GM18499 (cell line): ENCODE results near the gene DMRTB1.

Source experiments
- ATAC-seq: cut with Tn5 transposase; IDR thresholded peaks from one replicate; pipeline ENCODE4 v1.9.1; 2021; ENCODE audit warnings: moderate number of reproducible peaks; ENCODE audit not compliant: insufficient read depth, unreplicated experiment

DMRTB1 gene

DNA sequence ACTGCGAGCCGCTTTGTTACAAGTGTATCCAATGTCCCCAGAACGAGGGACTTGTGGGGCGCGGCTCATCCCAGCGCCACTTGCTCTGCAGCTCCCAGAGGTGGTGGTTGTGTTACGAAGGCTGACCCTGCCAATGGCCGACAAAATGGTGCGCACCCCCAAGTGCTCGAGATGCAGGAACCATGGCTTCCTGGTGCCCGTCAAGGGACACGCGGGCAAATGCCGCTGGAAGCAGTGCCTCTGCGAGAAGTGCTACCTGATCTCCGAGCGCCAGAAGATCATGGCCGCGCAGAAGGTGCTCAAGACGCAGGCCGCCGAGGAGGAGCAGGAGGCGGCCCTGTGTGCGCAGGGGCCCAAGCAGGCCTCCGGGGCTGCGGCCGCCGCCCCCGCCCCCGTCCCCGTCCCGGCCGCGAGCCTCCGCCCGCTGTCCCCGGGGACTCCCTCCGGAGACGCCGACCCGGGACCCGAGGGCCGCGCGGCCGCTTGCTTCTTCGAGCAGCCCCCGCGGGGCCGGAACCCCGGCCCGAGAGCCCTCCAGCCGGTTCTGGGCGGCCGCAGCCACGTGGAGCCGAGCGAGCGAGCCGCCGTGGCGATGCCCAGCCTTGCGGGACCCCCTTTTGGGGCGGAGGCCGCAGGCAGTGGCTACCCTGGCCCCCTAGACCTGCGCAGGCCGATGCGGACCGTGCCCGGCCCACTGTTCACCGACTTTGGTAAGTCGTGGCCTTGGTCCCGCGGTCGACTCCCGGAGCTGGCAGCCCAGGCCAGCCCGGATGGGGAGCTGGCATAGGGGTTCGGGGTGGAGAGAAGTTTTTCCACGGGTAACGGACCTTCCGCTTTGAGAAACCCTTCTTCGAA lies at the start of gene DMRTB1:
Gene DMRTB1, plus strand, starts transcription at position 79 of the 855 bp plus-strand sequence. Its CDS starts 55 bp downstream, at position 134.
- ATAC-seq: no peak

DNA sequence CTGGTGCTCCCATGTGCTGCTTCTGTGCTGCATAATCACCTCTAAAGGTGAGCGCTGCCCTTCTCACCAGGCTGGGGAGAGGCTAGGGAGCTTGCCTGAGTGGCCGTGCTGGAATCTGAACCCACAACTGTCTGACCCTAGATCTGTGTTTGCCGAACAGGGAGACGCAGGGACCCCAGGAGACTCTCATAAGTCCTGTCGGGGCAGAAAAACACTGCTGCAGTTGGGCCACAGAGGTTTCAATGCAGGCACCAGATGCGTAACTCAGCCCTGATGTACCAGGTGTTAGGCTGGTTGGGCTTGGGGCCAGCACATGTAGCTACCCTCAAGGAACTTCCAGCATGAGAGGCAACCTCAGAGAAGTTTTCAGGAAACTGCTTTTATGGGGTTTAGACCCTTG lies 49.5 kb upstream of the DMRTB1 start:
- ATAC-seq: no peak

DNA sequence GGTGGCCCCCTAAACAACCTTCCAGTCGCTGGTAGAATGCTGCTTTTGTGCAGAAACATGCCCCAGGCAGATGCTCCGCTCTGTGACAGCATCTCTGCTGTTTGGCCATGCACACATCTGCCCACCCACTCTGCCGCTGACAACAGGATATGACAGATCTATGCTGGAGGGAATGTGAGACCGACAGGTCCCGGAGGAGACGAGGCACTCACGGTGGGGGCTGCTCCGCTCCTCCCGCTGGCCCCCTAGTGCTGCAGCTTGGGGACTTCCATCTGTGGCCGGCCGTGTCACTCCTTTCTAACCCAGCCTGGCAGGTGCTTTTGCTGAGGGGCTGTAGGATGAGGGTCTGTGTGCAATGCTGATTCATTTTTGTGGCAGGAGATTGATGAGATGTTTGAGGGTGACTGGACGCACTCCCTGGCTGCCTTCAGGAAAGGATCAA lies 49.1 kb upstream of the DMRTB1 start:
- no peak for ATAC-seq

DNA sequence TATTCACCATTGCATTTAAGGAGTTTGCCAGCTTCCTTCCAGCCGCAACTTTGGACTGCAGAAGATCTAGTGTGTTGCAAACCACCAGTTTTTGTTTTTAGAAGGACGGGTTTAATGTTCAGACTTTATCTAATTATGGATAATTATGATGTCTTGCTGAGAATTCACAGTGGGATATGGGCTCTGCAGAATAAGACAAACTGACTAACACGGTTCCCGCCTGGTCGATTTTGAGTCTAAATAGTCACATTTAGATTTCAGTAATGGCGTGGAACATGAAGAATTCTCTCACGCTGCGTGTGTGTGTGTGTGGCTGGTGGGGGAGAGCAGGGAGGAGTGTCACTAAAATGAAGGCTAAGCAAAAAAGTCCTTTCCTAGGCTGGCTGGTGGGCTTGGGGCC lies 48.5 kb upstream of the DMRTB1 start:
- ATAC-seq: no peak

DNA sequence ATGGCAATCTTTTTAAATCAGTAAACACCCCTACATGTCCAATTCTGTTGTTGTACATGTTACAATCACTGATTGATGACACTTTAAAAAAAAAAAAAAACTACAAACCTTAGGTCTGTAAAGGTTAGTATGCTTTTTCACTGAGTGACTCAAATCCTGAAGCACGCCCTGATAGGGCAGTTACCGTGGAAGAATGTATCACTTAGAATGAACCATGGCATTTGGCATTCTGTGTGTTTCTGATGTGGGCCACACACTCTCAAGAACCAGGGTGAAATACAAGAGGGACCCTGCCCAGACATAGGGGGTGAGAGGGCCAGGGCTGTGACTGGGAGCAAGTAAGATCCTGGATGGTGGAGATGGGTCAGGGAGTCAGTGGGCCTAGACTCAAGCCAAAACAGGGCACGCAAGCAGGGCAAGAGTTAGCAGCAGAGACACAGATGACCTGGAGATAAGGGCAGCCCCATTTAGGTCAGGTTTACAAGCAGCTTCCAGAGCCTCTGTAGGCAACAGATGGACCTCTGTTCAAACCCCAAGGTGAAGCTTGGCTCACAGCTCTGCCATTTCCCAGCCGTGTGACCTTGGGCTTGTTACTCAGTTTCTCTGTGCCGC lies 47.6 kb upstream of the DMRTB1 start:
- no peak for ATAC-seq

DNA sequence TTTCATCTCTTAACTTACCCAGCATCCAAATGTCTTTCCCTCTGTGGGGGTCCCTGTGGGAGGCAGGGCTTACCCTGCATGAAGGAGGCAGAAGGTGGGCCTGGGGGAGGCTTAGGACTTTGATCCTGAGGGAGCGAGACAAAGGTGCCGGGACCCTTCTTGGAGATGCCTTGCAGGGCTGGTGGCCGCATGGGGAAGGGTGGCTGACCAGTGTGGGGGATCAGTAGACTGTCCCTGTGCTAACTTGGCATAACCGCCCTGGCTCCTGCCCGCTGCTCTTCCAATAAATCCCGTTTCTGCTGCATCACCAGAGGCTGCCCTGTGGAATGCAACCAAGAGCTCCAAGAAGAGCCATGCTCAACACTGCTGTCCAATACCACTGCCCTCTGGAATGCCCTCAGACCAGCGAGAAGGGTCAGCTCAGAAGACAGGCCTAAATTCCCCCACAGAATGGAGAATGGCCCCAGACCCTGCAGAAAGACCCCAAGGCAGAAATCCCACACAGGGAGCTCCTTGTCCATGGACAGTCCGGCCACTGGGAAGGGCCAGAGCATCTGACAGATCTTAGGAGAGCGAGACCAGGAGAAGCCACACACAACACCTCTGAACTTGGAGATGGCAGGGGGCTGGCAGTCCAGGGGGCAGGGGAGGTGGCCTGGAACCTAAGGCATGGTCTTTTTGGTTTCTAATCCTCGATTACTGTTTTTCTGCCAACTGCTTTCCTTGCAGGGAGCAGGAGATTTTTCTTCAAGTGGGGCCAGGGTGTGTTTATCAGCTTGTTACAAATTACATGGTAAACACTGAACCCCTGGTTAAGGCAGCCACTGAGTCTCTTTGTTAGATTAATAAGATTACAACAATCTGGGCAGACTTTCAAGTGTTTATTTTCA lies 46.7 kb upstream of the DMRTB1 start:
- ATAC-seq: no peak

DNA sequence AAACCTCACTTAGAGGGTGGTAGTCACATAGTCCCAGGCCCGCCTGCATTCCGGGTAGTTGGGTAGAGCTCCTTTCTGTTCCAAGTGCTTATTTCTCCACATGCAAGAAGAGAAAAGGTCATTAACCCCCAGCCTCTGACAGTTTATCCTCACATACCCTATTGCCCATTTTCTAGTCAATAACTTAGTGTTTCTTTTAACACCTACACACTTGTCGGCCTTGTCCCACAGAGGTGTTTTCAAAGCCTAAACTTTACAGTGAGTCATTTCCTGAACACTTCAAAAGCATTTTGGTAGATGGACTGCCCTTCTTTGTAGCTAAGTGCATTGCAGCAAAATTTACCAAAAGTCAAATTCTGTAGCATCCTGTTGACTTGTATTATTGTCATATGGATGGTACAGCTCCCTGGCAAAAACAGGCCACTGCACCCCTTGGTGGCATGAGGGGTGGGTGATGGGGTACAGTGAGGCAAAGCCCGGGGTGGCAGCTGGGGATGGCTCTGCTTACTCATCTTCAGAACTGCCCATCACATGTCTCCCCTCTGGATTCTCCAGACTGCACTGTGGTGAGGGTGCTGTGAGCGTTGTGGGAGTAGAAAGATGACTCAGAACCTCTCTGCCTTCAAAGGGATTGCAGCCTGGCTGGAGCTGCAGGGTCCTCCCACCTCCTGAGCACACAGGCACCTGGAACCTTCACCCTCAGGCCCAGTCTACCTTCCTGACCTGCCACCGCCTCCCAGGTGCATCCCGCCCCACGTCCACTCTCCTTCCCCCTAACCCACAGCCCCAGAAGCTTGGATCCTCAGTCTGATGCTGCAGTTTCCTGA lies 45.8 kb upstream of the DMRTB1 start:
- no peak for ATAC-seq

DNA sequence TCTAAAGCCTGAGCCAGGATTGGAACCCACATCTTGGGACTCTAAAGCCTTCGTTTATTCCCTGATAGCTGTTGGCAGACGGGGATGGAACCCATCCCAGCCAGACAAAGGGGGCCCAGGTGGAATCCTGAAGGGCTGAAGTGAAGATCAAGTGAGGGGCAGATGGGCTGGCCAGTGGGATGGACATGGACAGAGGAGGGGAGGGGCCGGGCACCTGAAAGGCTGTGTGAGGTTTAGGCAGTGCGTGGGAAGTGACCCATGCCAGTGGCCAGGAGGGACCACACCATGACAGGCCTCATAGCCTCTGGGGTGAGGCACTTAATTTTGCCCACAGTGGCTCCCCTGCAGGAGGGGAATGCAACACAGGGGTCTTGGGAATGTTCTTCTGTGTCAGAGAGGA lies 44.6 kb upstream of the DMRTB1 start:
- no peak for ATAC-seq

DNA sequence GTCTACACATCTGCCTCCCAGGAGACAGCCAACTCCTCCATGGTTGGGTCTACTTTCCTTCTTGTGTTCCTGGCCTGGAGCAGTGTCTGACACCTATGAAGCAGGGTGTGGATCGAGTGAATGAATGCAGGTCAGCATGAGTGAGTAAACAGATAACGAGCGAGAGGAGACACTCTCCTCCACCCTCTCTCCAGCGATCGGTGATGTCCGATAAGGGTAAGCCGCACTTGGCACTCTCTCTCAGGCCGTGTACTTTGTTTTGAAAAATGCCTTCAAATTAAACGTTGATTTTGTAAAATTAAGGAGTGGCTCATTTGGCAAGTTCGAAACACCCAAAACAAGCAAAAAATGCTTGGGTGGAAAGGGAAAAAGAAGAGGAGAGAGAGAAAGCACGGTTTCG lies 43.8 kb upstream of the DMRTB1 start:
- ATAC-seq: no peak

DNA sequence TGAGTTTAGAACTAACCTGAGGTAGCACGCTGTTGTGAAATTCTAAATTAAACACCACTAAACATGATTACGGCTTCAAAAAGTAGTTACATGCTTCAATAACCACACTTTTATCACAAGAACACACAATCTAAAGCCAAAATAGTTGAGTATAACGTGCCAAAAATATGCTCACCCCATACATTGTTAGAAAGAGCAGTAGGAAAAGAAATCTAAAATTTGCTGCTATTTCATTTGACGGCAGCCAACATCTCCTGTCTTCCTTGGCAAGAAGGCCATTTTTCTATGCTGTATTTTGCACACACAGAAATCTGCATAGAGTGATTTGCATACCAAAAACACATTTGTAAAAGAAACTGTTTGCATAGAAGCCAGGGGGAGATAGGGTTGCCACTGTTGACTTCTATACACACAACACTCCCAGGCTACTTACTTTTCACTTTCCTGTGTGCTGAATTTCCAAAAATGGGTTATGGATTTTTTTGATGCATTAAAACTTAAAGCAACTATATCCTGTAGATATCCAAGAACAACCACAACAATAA lies 42.9 kb upstream of the DMRTB1 start:
- ATAC-seq: no peak

DNA sequence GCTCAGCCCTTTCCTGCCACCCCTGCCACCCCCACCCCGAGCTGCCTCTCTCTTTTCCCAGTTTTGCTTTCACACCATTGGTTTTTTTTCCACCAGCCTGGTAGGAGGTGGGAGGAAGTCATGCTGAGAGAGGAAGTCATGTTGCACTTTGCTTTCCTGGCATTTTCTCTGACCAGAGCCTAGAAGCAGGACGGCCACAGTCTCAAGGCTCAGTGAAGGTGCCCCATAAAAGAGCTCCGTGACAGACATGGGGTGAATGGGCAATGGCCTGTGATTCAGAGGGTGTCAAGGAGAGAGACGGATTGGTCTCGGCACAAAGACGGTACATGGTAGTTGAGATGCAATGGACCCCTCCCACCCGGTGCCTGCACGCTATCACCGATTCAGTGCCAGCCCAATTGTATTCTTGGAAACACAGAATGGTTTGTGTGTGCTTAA lies 42.1 kb upstream of the DMRTB1 start:
- no peak for ATAC-seq

DNA sequence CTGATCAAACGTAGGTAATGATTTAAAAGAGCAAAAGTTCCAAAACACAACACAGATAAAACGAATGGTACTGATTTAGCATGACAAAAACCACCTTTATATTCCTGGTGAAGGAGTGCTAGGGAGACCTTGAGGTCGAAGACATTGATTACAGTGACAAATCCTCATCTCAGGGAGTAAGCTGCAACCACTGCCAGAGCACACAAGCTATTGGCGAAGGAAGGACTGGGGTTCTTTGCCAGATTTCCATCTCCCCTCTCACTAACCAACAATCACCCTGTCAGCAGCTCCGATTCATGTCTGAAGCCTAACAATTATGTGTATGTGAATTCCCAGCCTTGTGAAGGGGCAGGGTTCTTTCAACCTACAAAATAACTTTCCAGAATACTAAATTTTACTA lies 40.2 kb upstream of the DMRTB1 start:
- ATAC-seq: no peak

DNA sequence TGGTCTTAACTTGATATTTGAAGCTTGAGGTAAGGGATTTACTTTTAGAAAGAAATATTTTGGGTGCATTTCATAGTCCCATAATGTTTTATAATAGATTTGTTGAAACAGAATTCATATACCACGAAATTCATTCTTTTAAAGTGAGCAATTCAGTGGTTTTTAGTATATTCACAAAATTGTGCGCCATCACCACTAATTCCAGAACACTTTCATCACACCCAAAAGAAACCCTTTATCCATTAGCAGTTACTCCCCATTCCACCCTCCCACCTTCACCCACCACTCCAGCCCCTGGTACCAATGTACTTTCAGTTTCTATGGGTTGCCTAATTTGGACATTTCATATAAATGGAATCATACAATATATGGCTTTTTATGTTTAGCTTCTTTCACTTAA lies 38.9 kb upstream of the DMRTB1 start:
- no peak for ATAC-seq

DNA sequence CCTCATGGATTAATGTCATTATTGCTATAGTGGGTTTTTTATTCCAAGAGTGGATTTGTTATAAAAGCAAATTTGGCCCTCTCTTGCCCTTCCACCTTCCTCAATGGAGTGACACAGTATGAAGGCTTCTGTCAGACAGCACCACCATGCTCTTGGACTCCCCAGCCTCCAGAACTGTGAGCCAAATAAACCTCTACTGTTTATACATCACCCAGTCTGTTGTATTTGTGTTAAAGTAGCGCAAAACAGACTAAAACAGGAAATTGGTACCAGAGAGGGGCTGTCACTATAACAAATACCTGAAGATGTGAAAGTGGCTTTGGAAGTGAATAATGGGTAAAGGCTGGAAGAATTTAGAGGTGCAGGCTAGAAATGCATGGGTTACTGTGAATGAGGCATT lies 38.0 kb upstream of the DMRTB1 start:
- ATAC-seq: no peak

DNA sequence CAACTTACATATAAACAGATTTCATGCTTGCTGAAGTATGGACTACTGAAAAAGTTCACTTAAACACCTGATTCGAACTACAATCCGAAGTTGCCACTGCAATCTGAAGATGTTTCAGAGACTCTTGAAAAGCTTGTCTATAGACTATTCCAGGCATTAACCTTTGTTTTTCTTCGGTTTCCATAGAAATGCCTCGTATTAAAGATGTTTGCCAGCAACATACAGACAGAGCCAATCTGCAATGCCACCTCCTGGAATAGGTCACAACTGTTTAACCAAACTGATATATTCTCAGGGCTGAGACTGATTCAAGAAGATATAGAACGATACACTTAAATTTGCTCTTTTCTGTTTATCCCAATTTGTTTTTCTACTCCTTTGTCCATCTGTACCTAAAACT lies 28.9 kb upstream of the DMRTB1 start:
- no peak for ATAC-seq

DNA sequence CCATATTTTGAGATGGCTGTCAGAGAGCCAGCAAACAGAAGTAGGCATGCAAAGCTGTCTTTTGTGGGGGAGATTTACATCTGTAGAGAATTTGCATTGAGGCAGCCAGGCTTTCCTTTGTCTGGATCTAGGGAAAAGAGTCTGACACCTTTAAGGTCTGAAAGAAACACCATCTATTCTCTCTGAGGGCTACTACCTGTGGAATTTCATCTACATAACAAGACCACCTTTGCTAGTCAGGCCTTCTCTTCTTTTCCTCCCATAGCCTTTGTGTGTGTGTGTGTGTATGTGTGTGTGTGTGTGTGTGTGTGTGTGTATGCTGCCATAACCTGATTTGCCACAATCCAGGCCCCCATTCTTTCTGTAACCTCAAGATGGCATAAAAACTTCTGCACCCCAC lies 28.4 kb upstream of the DMRTB1 start:
- no peak for ATAC-seq

DNA sequence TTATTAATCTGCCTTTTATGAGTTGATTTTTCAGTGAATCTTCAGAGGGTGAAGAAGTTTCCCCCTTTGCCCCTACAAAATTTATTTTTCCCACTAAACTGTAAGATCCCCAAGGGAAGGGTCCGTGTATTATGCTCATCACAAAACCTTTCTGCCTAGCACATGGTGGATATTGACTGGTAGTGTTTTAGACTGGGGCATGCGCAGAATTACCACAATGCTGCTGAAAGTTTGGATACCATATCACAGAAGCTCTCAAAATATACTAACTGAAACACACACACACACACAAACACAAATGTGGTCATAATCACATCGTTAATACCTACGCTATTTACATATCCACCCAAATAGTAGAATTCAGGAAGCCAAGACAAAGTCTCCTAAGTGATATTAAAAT lies 28.0 kb upstream of the DMRTB1 start:
- ATAC-seq: no peak

DNA sequence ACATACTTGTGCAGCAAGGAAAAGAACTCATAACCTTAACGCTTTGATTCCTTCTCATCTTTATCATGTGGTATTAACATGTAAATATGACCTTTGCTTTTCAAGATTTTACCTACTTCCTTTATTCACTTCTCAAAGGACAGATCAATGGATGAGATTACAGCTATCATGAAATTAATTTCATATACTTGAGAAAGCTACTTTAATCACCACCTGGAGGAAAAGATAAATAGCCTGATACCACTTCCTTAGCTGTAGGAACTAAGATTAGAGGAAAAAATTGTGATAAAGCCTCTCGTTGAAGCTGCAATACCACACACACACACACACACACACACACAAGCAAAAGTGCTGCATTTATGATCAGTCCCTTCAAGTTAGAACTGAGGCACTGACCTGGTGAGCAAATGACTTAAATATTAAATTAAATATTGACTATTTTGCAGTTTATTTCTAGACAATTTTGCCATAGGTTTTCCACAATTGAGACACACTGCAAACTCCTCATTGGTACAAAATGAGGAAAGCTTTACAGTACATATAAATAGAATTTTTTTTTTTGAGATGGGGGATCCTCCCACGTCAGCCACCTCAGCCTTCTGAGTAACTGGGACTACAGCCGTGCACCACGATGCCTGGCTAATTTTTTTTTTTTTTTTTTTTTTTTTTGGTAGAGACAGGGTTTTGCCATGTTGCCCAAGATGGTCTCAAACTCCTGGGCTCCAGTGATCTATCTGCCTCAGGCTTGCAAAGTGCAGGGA lies 27.2 kb upstream of the DMRTB1 start:
- ATAC-seq: no peak

DNA sequence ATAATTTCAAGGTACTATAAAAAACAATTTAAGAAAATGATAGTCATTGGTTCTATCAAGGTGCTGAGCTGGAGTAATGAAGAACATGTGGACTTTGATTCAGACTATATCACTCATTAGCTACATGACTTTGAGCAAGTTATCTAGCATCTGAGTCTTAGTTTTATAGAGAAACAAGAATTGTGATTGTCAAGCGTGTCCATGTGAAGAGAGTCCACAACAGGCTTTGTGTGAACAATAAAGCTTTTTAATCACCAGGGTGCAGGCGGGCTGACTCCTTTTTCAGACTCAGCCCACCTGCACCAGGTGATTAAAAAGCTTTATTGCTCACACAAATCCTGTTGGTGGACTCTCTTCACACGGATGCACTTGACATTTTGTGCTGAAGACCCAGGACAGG lies 26.6 kb upstream of the DMRTB1 start:
- no peak for ATAC-seq
